Bronchial epithelial cell (primary cell): Measurements from ENCODE around the gene NET1. TPM values are rescaled to one million over a fixed set of nuclear protein-coding genes. Genes with fewer than 3 reads are reported as not detected.

ENCODE experiments used
- DNase-seq: peaks from one replicate; pipeline ENCODE4 v3.0.0-alpha.2; 2010; ENCODE audit warnings: low read depth
- FAIRE-seq: peaks from 2 replicates; lab custom pipeline; 2011; peaks lifted over from hg19 to GRCh38; lab: Jason Lieb, UNC
- H3K27me3 ChIP-seq: 2 replicates; pipeline ENCODE4 v1.5.1; 2011; ENCODE audit warnings: low read length; ENCODE audit not compliant: control insufficient read depth, insufficient read depth
- H3K36me3 ChIP-seq: 2 replicates; pipeline ENCODE4 v1.5.1; 2011; ENCODE audit warnings: low read length; ENCODE audit not compliant: control insufficient read depth, insufficient read depth
- H3K4me3 ChIP-seq: 2 replicates; pipeline ENCODE4 v1.5.1; 2011; ENCODE audit warnings: mild to moderate bottlenecking, low read depth, low read length, control low read depth
- CTCF ChIP-seq: IDR thresholded peaks from 2 replicates; pipeline ENCODE4 v1.5.1; 2011; ENCODE audit warnings: mild to moderate bottlenecking, moderate library complexity, low read length, control low read depth, inconsistent platforms; ENCODE audit not compliant: insufficient read depth, severe bottlenecking
- total RNA-seq: library from RNA; depleted of rRNA; stranded (reverse); fragments of >200 nt; gene quantifications from 2 replicates; pipeline ENCODE4 v1.2.1, GENCODE V29; 2014

Gene NET1
- total RNA-seq, 1 donor from 2014 or later = 118 TPM

GRCh38 chr10:5395168-5395567, 17.2 kb upstream of the NET1 start:
- DNase-seq = no peak
- no peak overlapping the region for H3K4me3 ChIP-seq
- no peaks in the 10 kb centered on the region for H3K27me3 ChIP-seq
- H3K36me3 ChIP-seq = no peaks in the 10 kb centered on the region
- FAIRE-seq = no peak
- no peak for TF ChIP-seq CTCF

DNA sequence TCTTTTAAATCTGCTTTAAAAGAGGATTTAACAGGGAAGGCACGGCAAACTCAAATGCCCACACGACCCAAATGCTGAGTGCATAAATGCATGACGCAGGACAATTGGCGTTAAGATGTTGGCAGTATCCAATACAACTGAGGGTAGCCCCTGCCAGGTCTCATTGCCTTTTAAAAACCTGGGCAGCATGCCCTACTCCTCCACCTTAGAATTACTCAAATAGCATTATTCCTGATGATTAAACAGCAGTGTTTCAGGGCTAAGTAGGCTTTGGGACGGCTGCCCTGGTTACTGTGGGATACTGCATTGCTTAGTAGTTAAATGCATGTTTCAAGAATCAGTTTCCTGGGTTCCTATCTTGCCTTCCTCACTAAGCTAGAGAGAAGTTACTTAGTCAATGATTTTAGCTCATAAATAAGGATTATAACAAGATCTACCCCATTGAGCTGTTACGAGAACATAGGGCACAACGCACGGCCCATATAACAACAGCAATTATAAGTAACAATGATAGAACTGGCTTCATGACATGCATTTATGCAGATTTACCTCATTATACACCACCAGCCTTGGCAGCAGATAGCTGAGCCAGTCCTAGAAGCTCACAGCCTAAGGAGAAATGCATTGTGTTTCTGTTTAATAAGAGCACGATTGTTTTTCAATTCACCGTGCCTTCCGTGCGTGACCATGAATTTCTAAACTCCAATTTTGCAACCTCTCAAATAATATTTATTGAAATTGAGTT, 15.6 kb upstream of the NET1 start:
- no peak for DNase-seq

GRCh38 chr10:5399332-5399731, 13.0 kb upstream of the NET1 start:
- no peaks in the 10 kb centered on the region for H3K36me3 ChIP-seq
- no peaks in the 10 kb centered on the region for H3K27me3 ChIP-seq
- no peak for FAIRE-seq
- DNase-seq = no peak
- H3K4me3 ChIP-seq = no peak overlapping the region
- no peak for TF ChIP-seq CTCF

More for the DNA sequence above, 15.6 kb upstream of the NET1 start:
- H3K27me3 ChIP-seq = no peaks in the 10 kb centered on the region
- no peak for TF ChIP-seq CTCF
- FAIRE-seq = no peak
- no peak overlapping the region for H3K4me3 ChIP-seq
- H3K36me3 ChIP-seq = no peaks in the 10 kb centered on the region

DNA sequence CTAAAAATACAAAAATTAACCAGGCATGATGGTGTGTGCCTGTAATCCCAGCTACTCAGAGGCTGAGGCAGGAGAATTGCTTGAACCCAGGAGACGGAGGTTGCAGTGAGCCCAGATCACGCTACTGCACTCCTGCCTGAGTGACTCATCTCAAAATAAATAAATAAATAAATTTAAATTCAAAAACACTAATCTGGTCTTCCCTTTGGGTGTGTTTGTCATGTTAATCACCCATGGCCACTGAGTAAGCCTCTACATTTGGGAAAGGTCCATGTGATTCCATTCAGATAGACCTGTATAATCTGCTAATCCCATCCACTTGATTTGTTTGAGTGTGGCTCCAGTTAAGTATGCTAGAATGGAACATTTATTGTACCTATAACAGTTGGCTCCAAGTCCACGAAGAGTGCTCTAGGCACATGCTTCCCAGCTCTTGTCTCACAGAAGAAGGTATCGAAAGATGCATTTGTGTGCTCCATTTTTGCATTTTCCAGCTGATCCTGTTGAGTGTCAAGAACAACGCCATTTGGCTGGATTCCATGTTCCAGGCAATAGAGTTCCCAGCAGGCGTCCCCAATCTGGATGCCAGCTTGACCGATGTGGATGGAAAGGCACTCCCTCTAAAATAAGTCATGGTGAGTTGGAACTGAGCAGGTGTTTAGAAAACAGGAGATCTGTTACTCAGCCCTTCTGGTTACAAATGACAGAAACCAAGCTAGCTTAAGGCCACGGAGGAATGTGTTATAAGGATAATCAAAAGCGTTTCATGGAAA, 11.7 kb upstream of the NET1 start:
- no peaks in the 10 kb centered on the region for H3K27me3 ChIP-seq
- no peak overlapping the region for H3K4me3 ChIP-seq
- no peak for FAIRE-seq
- no peak for TF ChIP-seq CTCF
- DNase-seq = no peak
- H3K36me3 ChIP-seq = no peaks in the 10 kb centered on the region

DNA sequence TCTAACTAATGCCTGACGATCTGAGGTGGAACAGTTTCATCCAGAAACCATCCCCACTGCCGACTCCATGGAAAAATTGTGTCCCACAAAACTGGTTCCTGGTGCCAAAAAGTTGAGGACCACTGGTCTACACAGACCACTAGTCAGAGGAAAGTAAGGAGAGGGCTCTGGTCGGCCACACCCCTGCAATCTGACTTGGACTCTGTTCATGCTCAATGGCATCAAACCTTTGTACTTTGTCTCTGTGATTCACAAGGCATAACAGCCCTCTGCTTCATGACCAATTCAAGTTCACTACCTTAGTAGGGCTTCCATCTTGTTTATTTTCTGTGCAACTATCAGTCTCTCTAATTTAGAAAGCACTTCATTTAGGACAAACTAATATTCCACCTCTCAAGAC, 9.6 kb upstream of the NET1 start:
- TF ChIP-seq CTCF = no peak
- Histone ChIP-seq H3K36me3 (no peaks in the 10 kb centered on the region), H3K4me3 (no peak overlapping the region), H3K27me3 (no peaks in the 10 kb centered on the region)
- FAIRE-seq (no peak), DNase-seq (no peak)
